ENCODE results near the gene MATCAP1.

The MATCAP1 gene

GRCh38 chr16:67144943-67145342 lies 38.8 kb downstream of the MATCAP1 start:
- no peak for DNase-seq (ENCODE audit: extremely low read depth in 1 of 2, low read depth in 1 of 2)

- no peak for DNase-seq (ENCODE audit: extremely low read depth in 1 of 2, low read depth in 1 of 2)
These were observed 41.4 kb downstream of the MATCAP1 start for GRCh38 chr16:67142342-67142741.

- no peak for DNase-seq (ENCODE audit: extremely low read depth in 1 of 2, low read depth in 1 of 2)
These were observed 42.4 kb downstream of the MATCAP1 start for GRCh38 chr16:67141391-67141790.

- DNase-seq (ENCODE audit: extremely low read depth in 1 of 2, low read depth in 1 of 2) = no peak
These were observed 46.2 kb downstream of the MATCAP1 start for GRCh38 chr16:67137605-67138004.

- no peak for DNase-seq (ENCODE audit: extremely low read depth in 1 of 2, low read depth in 1 of 2)
These were observed 54.3 kb downstream of the MATCAP1 start for GRCh38 chr16:67129422-67129821.

- no peak for DNase-seq (ENCODE audit: extremely low read depth in 1 of 2, low read depth in 1 of 2)
These were observed 54.9 kb downstream of the MATCAP1 start for GRCh38 chr16:67128887-67129286.

GRCh38 chr16:67128417-67128816 lies 55.3 kb downstream of the MATCAP1 start:
- DNase-seq (ENCODE audit: extremely low read depth in 1 of 2, low read depth in 1 of 2) = no peak
